HG03139 (cell line): Measurements from ENCODE around the gene PTPRJ.
A peak's percentile ranks its signal among the peaks of the same experiment; 100 is the strongest.

ENCODE experiments used
- ATAC-seq: cut with Tn5 transposase; IDR thresholded peaks from one replicate; pipeline ENCODE4 v1.9.1; 2021; ENCODE audit not compliant: unreplicated experiment

Gene PTPRJ

DNA sequence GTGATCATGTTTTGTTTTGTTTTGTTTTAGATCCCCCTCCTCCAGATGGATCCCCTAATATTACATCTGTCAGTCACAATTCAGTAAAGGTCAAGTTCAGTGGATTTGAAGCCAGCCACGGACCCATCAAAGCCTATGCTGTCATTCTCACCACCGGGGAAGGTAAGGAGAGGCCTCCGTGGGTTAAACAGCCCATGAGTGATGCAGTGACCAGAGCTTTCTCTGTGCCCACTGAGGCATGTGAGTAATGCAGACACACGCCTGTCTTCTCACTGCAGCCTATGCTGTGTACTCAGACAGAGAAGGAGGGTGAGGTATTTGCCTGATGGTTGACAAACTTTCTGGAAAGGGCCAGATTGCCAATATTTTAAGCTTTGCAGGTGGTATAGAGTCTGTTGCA lies 162.5 kb downstream of the PTPRJ start:
- no peak for ATAC-seq

DNA sequence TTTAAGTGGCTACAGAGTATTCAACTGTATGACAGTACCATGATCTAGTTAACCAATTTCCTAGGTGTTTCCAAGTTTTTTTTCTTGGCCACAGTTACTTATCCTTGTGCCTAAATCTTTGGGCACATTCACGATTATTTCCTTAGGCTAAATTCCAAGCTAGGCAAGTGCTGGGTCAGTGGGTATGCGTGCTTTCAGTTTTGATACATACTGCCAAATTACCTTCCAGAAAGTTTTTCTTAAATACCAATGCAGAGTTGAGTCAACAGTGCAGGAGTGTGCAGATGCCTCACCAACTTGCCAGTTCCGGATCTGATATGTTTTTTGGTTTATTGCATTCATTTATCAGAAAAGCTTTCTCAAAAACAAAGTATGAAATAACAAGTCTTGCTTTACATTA lies 168.4 kb downstream of the PTPRJ start:
- ATAC-seq = no peak

DNA sequence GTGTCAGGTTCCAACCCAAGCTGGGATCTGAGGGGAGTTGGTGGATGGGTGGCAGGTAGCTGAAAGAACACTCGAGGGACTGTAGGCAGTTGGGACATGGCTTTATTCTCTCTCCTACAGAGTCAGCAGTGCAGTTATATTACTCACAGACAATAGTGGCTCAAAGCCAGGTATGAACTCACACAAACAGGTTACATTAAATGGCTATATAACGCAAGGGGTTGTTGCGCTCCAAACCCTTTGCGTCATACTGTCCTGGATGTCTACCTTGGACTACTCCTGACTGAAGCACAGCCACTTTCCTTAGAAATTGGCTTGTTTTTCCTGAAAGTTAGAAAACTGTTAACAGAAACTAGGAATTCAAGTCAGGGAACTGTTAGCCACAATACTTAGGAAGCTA lies 169.9 kb downstream of the PTPRJ start:
- no peak for ATAC-seq

DNA sequence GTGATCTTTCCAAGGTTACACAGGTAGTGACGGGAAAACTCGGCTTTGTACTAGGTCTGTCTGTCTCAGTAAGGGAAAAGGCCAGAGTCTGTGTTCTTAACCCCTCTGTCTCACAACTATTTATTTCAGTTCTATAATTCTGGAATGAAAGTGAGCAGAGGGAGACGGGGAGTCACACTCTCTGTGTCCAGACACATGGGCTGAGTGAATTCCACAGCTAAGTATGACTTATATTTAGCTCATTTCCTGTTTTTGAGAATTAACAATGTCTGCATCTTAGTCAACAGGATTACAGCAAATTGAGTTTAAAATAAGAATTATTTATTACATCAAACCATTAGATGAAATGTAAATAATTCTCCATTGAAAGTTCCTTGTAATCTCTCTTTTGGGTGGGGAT lies 173.8 kb downstream of the PTPRJ start:
- ATAC-seq = no peak

DNA sequence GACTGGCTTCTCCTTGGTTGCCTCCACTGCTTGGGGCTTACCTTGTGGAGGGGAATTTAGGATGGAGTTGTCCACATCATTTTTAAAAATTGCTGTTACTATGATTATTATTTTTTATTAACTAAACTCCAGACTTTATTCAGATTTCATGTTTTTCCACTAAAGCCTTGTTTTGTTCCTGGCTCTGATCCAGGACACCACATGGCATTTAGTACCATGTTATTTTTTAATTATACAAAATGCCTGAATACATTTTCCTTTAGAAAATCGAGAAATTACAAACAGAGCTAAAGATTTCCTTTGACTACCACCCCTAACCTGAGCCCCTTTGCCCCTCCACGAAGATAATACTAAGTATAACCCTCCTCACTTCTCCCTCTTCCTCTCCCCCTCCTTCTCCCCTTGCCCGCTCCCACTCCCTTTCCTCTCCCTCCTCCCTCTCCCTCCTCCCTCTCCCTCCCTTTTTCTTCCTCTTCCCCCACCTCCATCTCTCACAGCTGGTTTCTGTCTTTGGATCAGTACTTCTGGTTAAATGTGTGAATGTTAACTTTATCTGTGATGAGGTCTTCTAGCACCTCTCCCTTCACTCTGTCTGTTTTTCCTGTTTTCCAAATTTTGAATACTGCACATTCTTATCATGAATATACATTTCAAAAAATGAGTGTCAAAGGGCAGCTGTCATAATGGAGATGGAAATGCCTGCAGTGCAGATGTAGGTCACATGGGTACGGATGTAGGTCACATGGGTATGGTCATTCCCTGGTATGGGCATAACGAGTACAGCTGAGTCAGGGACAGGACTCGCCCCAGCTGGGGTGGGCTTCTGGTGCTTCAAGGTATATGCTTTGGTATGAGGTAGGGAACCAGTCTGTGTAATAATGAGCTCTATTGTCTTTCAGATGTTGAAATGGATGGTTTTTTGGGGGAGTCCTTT lies 181.9 kb downstream of the PTPRJ start:
- no peak for ATAC-seq

DNA sequence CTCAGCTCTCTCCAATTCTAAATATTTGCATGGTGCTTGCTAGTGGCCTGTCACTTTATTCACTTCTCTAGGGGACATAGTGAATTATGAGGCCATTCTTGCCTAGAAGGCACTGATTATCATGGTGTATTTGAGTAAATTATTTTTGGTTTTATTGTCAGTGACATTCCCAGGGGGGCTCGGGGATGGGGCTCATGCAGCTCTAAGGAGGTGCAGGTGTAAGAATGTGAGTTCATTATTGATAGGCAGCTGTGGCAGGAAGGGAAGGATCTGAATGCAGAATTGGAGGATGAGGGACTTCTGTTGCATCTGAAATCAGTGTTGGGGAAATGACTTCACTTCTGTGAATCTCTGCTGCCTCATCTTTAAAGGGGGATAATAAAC lies 182.5 kb downstream of the PTPRJ start:
- ATAC-seq = no peak

DNA sequence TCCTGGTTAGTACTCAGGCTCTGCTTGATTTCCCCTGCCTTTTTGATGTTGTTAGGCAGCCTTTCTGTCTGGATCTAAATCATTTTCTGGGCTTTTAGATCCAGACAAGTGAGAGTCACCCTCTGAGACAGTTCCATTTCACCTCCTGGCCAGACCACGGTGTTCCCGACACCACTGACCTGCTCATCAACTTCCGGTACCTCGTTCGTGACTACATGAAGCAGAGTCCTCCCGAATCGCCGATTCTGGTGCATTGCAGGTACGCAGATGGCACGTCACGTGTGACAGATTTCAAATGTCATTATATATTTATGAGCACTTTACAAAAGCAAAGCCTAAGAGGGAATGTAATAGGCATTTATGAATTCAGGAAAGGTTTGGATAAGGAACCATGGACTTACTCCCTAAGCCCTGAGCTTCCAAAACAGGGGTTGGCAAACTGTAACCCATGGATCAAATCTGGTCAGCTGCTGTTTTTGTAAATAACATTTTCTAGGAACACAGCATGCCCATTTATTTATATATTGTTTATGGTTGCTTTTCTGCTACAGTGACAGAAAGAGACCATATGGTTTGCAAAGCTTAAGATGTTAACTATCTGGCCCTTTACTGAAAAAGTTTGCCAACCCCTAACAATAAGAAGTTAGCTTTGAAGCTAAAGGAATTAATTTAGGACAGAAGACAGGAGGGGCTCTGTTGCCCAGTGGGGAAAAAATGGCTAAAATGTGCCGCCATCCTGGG lies 183.2 kb downstream of the PTPRJ start:
- no peak for ATAC-seq

DNA sequence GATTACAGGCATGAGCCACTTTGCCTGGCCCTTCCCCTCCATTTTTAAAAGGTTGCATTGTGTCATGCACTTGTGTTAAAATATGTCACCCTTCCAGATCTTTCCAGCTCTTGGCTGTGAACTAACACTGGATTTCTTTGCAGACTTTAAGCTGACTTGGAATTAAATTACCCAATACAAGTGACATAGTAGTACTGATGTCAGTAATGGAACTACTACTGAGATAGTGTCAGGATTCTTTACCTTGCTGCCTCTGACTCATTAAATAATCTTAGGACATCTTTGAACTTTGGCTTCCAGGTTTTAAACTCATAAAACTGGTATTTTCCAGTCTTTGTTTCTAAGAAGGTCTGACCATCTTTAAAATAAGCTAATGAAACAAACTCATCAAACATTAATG lies 184.5 kb downstream of the PTPRJ start:
- no peak for ATAC-seq

DNA sequence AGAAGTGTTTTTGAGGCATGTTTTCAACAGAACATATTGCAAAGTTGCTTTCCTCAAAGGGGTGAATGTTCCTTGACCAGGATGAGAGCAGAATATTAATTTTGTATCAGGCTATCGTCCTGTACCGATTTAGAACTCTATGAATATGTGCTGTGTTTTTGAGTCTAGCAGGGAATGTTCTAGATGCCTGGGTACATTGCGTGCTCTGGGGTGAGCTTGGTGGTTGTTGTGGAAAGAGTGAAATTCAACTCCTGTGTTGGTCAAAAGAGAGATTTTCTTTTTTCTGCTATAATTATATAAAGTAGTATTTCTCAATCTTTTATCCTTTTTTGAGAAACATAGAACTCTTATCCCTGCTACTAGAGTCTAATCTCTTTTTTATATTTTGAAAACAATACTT lies 185.1 kb downstream of the PTPRJ start:
- ATAC-seq = no peak

DNA sequence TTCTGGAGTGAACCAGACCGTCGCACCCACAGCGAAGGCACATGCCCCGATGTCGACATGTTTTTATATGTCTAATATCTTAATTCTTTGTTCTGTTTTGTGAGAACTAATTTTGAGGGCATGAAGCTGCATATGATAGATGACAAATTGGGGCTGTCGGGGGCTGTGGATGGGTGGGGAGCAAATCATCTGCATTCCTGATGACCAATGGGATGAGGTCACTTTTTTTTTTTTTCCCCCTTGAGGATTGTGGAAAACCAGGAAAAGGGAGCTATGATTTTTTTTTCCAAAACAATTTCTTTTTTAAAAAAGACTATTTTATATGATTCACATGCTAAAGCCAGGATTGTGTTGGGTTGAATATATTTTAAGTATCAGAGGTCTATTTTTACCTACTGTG lies 187.0 kb downstream of the PTPRJ start:
- ATAC-seq = no peak

DNA sequence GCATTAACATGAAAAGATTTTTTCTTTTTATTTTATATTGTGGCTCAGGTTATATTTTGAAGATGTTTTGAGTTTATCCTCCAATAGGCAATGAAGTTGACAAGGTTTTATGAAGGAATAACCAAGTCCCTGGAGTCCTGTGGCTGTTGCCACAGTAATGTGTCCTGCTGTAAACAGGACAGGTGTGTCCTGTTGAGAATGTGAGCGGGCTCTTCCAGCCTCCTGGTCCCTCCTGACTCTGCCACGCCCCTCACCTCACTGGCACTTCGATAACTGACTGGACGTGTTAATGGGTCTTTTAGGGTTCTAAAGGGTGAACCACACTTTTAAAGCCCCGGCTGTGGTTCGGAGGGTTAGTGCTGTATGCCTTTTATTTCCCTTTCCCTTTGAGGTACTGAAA lies 188.5 kb downstream of the PTPRJ start:
- no peak for ATAC-seq

DNA sequence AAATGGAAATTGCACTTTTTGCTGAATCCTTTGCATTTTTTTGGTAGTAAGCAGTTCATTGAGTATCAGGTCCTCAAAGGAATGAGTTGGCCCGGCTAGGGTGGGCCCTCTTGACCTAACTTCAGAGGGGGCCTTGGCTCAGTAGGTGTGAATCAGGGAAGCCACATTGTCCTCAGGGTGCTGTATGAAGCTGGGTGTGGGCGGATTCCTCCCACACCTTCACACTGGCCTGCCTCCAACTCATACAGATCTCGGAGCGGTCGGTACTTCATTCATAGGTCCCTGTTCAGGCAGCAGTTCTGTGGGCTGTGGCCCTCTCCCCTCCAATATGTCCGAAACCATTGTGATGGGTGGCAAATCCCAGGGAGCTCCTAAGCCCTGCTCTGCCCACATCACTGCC lies 188.9 kb downstream of the PTPRJ start:
- no peak for ATAC-seq

DNA sequence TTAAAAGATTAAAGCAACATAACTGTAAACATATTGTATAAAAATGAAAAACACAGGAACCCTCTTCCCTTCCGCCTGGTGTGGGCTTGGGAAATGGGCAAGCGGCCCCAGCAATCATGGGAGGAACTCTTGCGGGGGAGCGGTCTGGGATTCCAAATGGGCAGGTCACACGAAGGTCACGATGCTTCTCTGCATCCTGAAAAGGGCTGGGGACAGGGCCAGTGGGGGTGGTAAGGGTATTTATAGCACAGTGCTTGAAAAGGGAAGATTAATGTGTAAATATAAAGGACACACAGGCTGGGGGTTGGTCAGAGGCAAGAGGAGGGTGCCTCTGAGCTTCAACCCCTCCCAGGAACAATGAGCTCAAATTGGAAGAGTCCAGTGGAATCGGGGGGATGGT lies 189.4 kb downstream of the PTPRJ start:
- no peak for ATAC-seq

DNA sequence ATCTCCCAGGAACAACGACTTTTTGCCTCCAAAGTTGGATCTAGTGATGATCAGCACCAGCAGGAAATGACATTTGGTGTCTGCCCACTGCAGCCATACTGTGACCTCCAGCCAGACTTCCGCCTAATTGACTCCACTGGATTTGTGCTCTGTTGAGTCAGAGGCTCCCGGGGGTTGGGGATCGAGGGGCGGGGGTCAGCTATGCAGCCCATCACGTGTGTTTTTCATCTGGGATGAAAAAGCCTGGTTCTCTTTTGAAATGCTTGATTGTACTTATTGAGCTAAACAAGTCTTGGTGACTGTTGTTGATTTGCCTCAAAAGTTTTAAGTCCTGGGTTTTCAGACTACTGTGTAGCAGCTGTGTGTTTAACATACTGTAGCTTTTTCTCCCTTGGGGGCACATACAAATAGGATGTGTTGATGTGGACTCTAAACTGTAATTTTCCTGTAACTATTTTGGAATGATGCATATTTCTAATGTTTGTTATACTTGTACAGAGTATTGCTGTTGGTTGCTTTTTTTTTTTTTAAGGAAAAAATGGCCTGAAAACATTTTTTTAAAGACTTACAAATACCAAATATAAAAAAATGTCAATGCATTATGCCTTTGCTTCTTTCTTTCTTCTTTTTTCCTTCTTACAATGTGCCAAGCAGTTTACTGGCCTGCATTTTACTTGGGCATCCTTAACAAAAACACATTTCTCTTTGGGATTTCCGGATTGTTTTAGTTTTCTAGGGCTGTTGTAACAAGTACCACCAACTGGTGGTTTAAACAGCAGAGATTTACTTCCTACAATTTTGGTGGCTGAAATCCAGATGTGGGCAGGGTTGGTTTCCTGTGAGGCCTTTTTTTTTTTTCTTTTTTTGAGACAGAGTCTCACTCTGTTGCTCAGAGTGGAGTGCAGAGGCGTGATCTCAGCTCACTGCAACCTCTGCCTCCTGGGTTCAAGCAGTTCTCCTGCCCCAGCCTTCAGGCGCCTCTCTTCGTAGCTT lies 190.2 kb downstream of the PTPRJ start:
- no peak for ATAC-seq

DNA sequence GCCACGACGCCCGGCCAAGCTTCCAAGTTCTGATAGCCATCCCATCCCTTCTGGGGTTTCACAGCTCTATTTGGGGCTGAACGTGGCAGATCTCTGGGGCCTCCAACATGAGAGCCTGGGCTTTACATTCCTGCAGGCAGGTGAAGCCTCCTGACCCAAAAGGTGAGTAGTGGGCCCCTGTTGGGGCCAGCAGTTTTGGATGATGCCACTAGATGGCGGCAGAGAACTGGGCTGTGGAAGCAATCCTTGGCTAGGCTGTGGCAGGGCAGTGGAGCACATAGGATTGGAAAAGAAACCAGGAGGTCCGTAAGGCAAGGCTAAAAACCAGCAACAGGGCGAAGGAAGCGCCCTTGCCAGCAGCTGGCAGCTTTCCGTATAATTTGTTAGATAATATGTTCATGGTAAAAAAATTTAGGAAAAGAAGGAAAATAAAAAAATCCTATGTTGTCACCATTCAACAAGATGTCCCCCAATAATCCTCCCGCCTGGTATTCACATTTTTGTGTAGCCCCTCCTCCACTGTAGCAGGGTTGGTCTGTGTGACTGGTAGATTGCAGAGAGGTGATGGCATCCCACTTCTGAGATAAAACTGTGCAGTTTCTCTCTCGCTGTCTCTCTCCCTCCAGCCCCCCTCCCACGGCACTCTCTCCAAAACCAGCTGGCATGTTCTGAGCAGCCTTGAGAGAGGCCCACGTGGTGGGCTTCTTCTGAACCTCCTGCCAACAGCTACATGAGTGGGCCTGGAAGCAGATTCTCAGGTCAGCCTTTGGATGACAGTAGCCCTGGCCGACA lies 192.7 kb downstream of the PTPRJ start:
- peak; percentile 70 for ATAC-seq

DNA sequence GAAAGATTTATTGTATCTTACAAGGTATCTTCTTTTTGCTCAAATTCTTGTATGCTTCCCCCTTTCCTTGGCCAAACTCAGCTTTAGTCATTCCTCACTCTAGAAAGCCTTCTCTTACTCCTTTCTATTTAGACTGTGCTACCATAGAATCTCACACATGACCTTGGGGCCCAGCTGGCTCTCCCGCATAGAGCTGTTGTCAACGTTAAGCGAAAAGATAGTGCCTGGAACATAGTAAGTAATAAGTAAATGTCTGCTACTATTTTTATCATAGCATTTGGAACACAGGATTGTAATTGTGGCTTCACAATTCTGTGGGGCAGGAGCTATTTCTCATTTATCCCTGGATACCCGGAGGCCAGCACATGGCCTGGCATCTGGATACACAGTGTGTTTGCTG lies 197.3 kb downstream of the PTPRJ start:
- ATAC-seq = no peak

DNA sequence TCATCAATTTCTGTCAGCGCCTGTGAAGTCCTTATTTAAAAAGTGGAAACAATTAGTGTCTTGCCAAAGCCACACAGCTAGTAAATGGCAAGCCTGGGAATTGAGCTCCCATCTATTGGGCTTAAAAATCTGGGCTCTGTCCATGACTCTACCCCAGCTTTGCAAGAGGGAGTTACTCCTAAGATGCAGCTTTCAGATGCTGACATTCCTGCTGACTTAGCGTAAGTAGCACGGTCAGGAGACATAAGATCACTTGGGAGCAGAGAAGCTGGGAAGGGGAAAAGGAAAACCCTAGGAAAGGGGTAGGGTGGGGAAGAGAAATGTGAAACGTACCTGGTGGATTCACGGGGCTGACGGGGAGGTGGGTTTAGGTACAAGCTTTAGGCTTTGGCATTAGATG lies 200.3 kb downstream of the PTPRJ start:
- no peak for ATAC-seq

DNA sequence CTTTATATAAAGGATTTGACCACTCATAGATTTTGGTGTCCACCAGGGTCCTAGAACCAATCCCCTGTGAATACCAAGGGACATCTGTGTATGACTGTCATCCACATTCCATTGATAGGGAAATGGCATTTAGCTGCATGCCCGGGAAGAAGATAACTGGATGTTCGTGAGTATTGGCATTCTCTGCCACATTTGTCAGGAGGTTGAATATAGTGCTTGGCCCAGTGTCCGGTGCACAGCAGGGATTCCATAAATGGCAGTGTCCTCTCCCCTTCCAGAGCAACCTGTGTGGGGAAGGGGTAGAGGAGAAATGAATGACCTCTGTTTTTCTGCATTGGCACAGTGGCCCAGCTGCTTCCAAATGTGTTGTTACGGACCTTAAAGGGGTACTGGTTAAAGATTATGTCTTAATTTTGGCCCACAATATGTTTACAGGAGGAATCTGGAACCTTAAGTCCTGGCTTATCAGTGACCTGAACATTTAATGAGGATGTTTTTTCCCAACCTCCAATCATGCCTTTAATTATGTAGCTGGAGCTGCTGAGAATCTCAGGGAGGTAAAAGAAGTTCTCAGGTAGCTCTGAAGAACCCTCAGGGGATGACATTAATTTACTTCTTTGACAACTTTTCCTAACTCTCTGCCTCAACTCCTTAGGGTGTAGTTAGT lies 202.6 kb downstream of the PTPRJ start:
- ATAC-seq = no peak

DNA sequence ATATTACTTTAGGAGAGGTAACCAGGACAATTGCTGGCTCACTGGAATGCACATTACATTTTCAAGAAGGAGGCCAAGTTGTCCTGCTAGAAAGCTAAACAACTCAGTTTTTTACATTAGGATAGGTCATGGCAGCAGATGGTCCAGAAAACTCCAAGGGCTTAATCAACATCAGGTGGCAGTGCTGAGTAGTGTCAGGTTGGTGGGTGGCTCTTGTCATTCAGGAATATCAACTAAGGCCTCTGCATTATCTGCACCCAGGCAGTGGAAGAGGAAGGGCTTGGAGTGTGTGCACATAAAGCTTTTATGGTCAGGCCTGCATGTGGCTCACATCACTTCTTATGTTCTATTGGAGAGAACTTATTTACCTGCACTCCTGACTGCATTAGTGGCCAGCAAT lies 204.1 kb downstream of the PTPRJ start:
- no peak for ATAC-seq
